H1 (cell line): ENCODE results near the gene NFKB1. TPM values are rescaled to one million over a fixed set of nuclear protein-coding genes. Genes with fewer than 3 reads are reported as not detected.

ENCODE experiments used
- CTCF ChIA-PET: fragments of 300-600 bp; sonication (Branson Sonifier 250); formaldehyde crosslinking; loops from one replicate; lab custom pipeline; 2021; ENCODE audit not compliant: partially characterized antibody; lab: Charles Lee
- POLR2A ChIA-PET: fragments of 300-600 bp; sonication (Branson Sonifier 250); formaldehyde crosslinking; loops from one replicate; lab custom pipeline; 2021; ENCODE audit warnings: inconsistent platforms; ENCODE audit not compliant: partially characterized antibody; lab: Charles Lee
- DNase-seq, 2 experiments: peaks; one replicate each; pipeline versions ENCODE4 v3.0.0 to v3.0.0-alpha.2; 2010 to 2022; ENCODE audit warnings: low spot score in 2 of 2, low read depth in 1 of 2, mixed read lengths in 1 of 2
- FAIRE-seq: peaks from 2 replicates; lab custom pipeline; 2011; peaks lifted over from hg19 to GRCh38; lab: Jason Lieb, UNC
- H2AFZ ChIP-seq: 2 replicates; pipeline ENCODE4 v1.8.1; 2012; ENCODE audit warnings: low read length, inconsistent platforms
- H2AK5ac ChIP-seq: 2 replicates; pipeline ENCODE4 v1.6.1; 2013; ENCODE audit warnings: low read depth, low read length
- H2BK120ac ChIP-seq: replicated peaks from 2 replicates; pipeline ENCODE3; 2013; ENCODE audit warnings: low read depth, low read length, inconsistent platforms
- H2BK12ac ChIP-seq: 2 replicates; pipeline ENCODE4 v1.6.1; 2013; ENCODE audit warnings: low read depth, low read length
- H2BK15ac ChIP-seq: 2 replicates; pipeline ENCODE4 v1.6.1; 2013; ENCODE audit warnings: low read length
- H2BK20ac ChIP-seq: 2 replicates; pipeline ENCODE4 v1.6.1; 2013; ENCODE audit warnings: low read length
- H2BK5ac ChIP-seq: 2 replicates; pipeline ENCODE4 v1.6.1; 2013; ENCODE audit warnings: low read depth, low read length
- H3K14ac ChIP-seq: 2 replicates; pipeline ENCODE4 v1.6.1; 2013; ENCODE audit warnings: inconsistent platforms; ENCODE audit not compliant: insufficient read length
- H3K18ac ChIP-seq: 2 replicates; pipeline ENCODE4 v1.6.1; 2013; ENCODE audit warnings: low read length; ENCODE audit errors: extremely low read depth
- H3K23ac ChIP-seq: 2 replicates; pipeline ENCODE4 v1.6.1; 2013; ENCODE audit warnings: inconsistent platforms; ENCODE audit not compliant: insufficient read length
- H3K23me2 ChIP-seq: 2 replicates; pipeline ENCODE4 v1.6.1; 2013; ENCODE audit warnings: low read depth, low read length
- H3K27ac ChIP-seq: 2 replicates; pipeline ENCODE4 v1.6.1; 2011; ENCODE audit warnings: low read depth, low read length, inconsistent platforms
- H3K27me3 ChIP-seq, 4 experiments: replicated peaks in 1 of 4; 1 replicate in 1 of 4; 2 replicates in 3 of 4; pipeline versions ENCODE4 v1.6.1 to v1.8.1; 2011 to 2013; ENCODE audit warnings: low read length in 3 of 4, mild to moderate bottlenecking in 3 of 4, inconsistent platforms in 2 of 4, mixed read lengths in 2 of 4, moderate library complexity in 1 of 4; ENCODE audit not compliant: control insufficient read depth in 3 of 4, insufficient read depth in 3 of 4; ENCODE audit errors: extremely low read depth in 1 of 4
- H3K36me3 ChIP-seq, 4 experiments: 2 replicates each; pipeline versions ENCODE4 v1.6.1 to v1.8.1; 2011 to 2013; ENCODE audit warnings: mild to moderate bottlenecking in 4 of 4, low read length in 3 of 4, moderate library complexity in 2 of 4, control low read depth in 1 of 4, inconsistent platforms in 1 of 4; ENCODE audit not compliant: insufficient read depth in 4 of 4, control insufficient read depth in 2 of 4
- H3K4ac ChIP-seq: replicated peaks from 2 replicates; pipeline ENCODE3; 2013; ENCODE audit warnings: low read length, low read depth, mixed read lengths, inconsistent platforms; ENCODE audit not compliant: insufficient read length
- H3K4me1 ChIP-seq, 4 experiments: replicated peaks in 1 of 4; 1 replicate in 1 of 4; 2 replicates in 3 of 4; pipeline versions ENCODE4 v1.6.1 to v1.8.1; 2011 to 2013; ENCODE audit warnings: low read length in 3 of 4, inconsistent platforms in 2 of 4, mixed read lengths in 1 of 4; ENCODE audit not compliant: insufficient read depth in 4 of 4, control insufficient read depth in 3 of 4
- H3K4me2 ChIP-seq, 2 experiments: 2 replicates each; pipeline versions ENCODE4 v1.6.1 to v1.8.1; 2011 to 2013; ENCODE audit warnings: low read depth in 2 of 2, low read length in 2 of 2, control low read depth in 1 of 2, inconsistent platforms in 1 of 2, mild to moderate bottlenecking in 1 of 2; ENCODE audit not compliant: insufficient read depth in 1 of 2
- H3K4me3 ChIP-seq, 4 experiments: fragments of 200-600, 300-600 bp in 1 of 4; sonication (generic), shearing (Covaris generic), sonication (Bioruptor Twin) in 1 of 4; 2 replicates each; pipeline versions ENCODE4 v1.5.1 to v1.8.1; 2011 to 2016; ENCODE audit warnings: low read length in 4 of 4, low read depth in 3 of 4, control low read depth in 2 of 4, inconsistent platforms in 2 of 4, mild to moderate bottlenecking in 2 of 4, mixed read lengths in 1 of 4, moderate library complexity in 1 of 4; ENCODE audit not compliant: insufficient read depth in 2 of 4; ENCODE audit errors: extremely low read depth in 1 of 4
- H3K56ac ChIP-seq: replicated peaks from 2 replicates; pipeline ENCODE3; 2013; ENCODE audit warnings: low read depth, mild to moderate bottlenecking, mixed read lengths, low read length, inconsistent platforms; ENCODE audit not compliant: insufficient read length
- H3K79me1 ChIP-seq: 2 replicates; pipeline ENCODE4 v1.6.1; 2013; ENCODE audit warnings: low read depth, low read length, control low read depth
- H3K79me2 ChIP-seq, 2 experiments: 2 replicates each; pipeline versions ENCODE4 v1.6.1 to v1.8.1; 2012 to 2013; ENCODE audit warnings: low read length in 2 of 2, mild to moderate bottlenecking in 2 of 2, inconsistent platforms in 1 of 2; ENCODE audit not compliant: insufficient read depth in 2 of 2, control insufficient read depth in 1 of 2
- H3K9ac ChIP-seq, 4 experiments: replicated peaks in 1 of 4; 1 replicate in 1 of 4; 2 replicates in 3 of 4; pipeline versions ENCODE4 v1.6.1 to v1.8.1; 2011 to 2013; ENCODE audit warnings: low read depth in 3 of 4, low read length in 3 of 4, control low read depth in 2 of 4, mild to moderate bottlenecking in 2 of 4, moderate library complexity in 2 of 4, inconsistent platforms in 1 of 4; ENCODE audit errors: extremely low read depth in 1 of 4
- H3K9me3 ChIP-seq, 2 experiments: 2 replicates each; pipeline versions ENCODE4 v1.6.1 to v1.8.1; 2012 to 2013; ENCODE audit warnings: mild to moderate bottlenecking in 2 of 2, moderate library complexity in 2 of 2, control low read depth in 1 of 2, inconsistent platforms in 1 of 2, low read depth in 1 of 2, low read length in 1 of 2, mixed read lengths in 1 of 2; ENCODE audit not compliant: insufficient read depth in 2 of 2
- H4K20me1 ChIP-seq, 2 experiments: replicated peaks in 1 of 2; 2 replicates each; pipeline versions ENCODE3 to v1.8.1; 2011 to 2013; ENCODE audit warnings: inconsistent platforms in 2 of 2, low read length in 2 of 2, mild to moderate bottlenecking in 1 of 2; ENCODE audit not compliant: insufficient read depth in 2 of 2, control insufficient read depth in 1 of 2
- H4K5ac ChIP-seq: 2 replicates; pipeline ENCODE4 v1.6.1; 2013; ENCODE audit warnings: low read length, low read depth, mixed read lengths, inconsistent platforms; ENCODE audit not compliant: insufficient read length
- H4K8ac ChIP-seq: 2 replicates; pipeline ENCODE4 v1.8.0; 2013; ENCODE audit warnings: mild to moderate bottlenecking, moderate library complexity, low read length, inconsistent platforms; ENCODE audit not compliant: insufficient read depth; ENCODE audit errors: extremely low read depth
- H4K91ac ChIP-seq: replicated peaks from 2 replicates; pipeline ENCODE3; 2013; ENCODE audit warnings: low read length, mixed read lengths, inconsistent platforms; ENCODE audit not compliant: insufficient read length
- CBX8 ChIP-seq: fragments of 300-800, 300-1000 bp; sonication (generic); IDR thresholded peaks from 2 replicates; pipeline ENCODE4 v1.7.1; 2016; ENCODE audit warnings: low read depth, low read length, borderline replicate concordance
- HDAC2 ChIP-seq, 2 experiments: fragments of 300-600 bp in 1 of 2; sonication (generic) in 1 of 2; IDR thresholded peaks; 2 replicates each; pipeline ENCODE4 v1.6.1; 2011 to 2012; ENCODE audit warnings: low read depth in 2 of 2, low read length in 2 of 2, mild to moderate bottlenecking in 2 of 2, moderate library complexity in 2 of 2, borderline replicate concordance in 1 of 2, inconsistent platforms in 1 of 2
- MAFK ChIP-seq: IDR thresholded peaks from 2 replicates; pipeline ENCODE4 v1.6.1; 2012; ENCODE audit warnings: low read depth, mild to moderate bottlenecking, improper control_type of control experiment, low read length
- RNF2 ChIP-seq: fragments of 200-900, 300-1000 bp; sonication (generic); IDR thresholded peaks from 2 replicates; pipeline ENCODE4 v1.7.1; 2016; ENCODE audit warnings: borderline replicate concordance, low read depth, mild to moderate bottlenecking, antibody characterized with exemption, low read length; ENCODE audit not compliant: poor library complexity, severe bottlenecking; ENCODE audit errors: missing control alignments
- SIRT6 ChIP-seq: IDR thresholded peaks from one replicate; pipeline ENCODE4 v1.7.1; 2012; ENCODE audit warnings: low read length, inconsistent platforms
- TCF12 ChIP-seq: IDR thresholded peaks from 2 replicates; pipeline ENCODE4 v1.6.1; 2011; ENCODE audit warnings: low read depth, mild to moderate bottlenecking, low read length
- YY1 ChIP-seq: IDR thresholded peaks from 2 replicates; pipeline ENCODE4 v1.6.1; 2011; ENCODE audit warnings: low read depth, mild to moderate bottlenecking, low read length
- whole genome bisulfite sequencing, 2 experiments: shearing (Covaris generic) in 1 of 2; methylation state at CpG; one replicate each; pipeline versions ENCODE4 v1.1.6 to v1.1.7; 2013 to 2015; ENCODE audit warnings: low lambda C conversion rate in 2 of 2, mixed read lengths in 2 of 2, inconsistent platforms in 1 of 2, low coverage in 1 of 2, missing lambda C conversion rate in 1 of 2; ENCODE audit not compliant: insufficient replicate concordance in 2 of 2, insufficient coverage in 1 of 2, insufficient read length in 1 of 2; ENCODE audit errors: extremely low coverage in 1 of 2, missing lambda C conversion rate in 1 of 2; 5-methylcytosine and 5-hydroxymethylcytosine counted together
- polyA plus RNA-seq, 7 experiments: library from polyadenylated mRNA; depleted of rRNA in 3 of 7; stranded (reverse) in 5 of 7; unstranded in 2 of 7; fragments of >200 nt in 5 of 7; fragments of 200-250 nt in 2 of 7; gene quantifications; 1 replicate in 5 of 7; 2 replicates in 1 of 7; 4 replicates in 1 of 7; pipeline versions ENCODE4 v1.2.1 to v1.2.3, GENCODE V29; 2011 to 2013; ENCODE audit warnings: missing spikeins in 2 of 7, mixed read lengths in 2 of 7
- total RNA-seq: library from RNA; stranded (reverse); fragmentation: NEBNext Ultra II Directional; extraction: Animal tissue kit (Norgen Biotek cat#: 25700); gene quantifications from 2 replicates; pipeline ENCODE4 v1.2.1, GENCODE V29; 2021

Gene NFKB1
- total and polyA plus RNA-seq, 2 of the 8 experiments (the other 6 are each of a cell fraction or from before 2014, with no cell fraction given), result 2.9 to 6.8 TPM

DNA sequence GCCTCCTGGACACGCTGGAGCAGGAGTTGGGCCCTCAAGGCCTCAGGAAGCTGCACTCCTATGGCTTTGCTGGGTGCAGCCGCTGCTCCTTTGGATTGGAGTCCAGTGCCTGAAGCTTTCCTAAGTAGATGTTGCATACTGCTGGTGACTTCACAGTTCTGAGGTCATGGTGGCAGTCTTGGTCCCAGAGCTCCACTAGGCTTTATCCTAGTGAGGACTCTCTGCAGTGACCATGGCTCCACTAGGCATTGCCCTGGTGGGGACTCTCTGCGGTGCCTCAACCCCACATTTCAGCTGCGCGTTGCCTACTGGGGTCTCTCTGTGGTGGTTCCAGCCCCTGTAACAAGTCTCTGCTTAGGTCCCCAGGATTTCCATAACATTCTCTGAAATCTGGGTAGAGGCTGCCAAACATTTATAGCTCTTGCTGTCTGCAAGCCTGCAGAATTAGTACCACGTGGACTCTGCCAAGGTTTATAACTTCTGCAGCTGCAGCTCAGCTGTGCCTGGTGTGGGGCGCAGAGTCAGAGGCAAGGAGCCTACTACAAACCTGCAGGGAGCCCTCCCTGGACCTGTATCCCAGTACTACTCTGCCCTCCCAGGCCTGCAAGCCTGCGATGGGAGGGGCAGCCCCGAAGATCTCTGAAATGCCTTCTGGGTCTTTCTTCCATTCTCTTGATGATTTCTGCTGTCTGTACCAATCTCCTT, 46.0 kb upstream of the NFKB1 start:
- Histone ChIP-seq H3K4ac (no peak overlapping the region), H3K4me1 (no peaks in the 10 kb centered on the region; a peak in 1 of 7 replicates), H3K23me2 (no peaks in the 10 kb centered on the region), H3K27me3 (no peaks in the 10 kb centered on the region), H4K8ac (no peak overlapping the region; the same call in 1 of the 2 replicates), H3K4me2 (no peak overlapping the region), H3K9ac (no peak overlapping the region), H3K4me3 (no peak overlapping the region), H3K36me3 (no peaks in the 10 kb centered on the region), H2BK15ac (no peak overlapping the region), H2BK5ac (no peak overlapping the region), H4K5ac (no peak overlapping the region), H2AFZ (no peak overlapping the region), H2AK5ac (no peak overlapping the region), H3K18ac (no peak overlapping the region), H2BK120ac (no peak overlapping the region), H4K20me1 (no peaks in the 10 kb centered on the region), H3K14ac (no peak overlapping the region), H3K9me3 (no peaks in the 10 kb centered on the region), H3K23ac (no peak overlapping the region), H3K56ac (no peak overlapping the region), H2BK12ac (no peak overlapping the region), H3K27ac (no peak overlapping the region), H2BK20ac (no peak overlapping the region), H3K79me1 (no peaks in the 10 kb centered on the region), H3K79me2 (no peaks in the 10 kb centered on the region), H4K91ac (no peak overlapping the region)
- ChIA-PET POLR2A (no interaction called here), CTCF (interaction anchor here (0.7 to 2.0 kb wide), 4 partner anchors 8 to 570 kb away, joined by 3 to 6 read pairs (median 3); no protein-coding TSS in a partner anchor)
- TF ChIP-seq SIRT6 (no peak), MAFK (no peak), HDAC2 (IDR thresholded peaks at IDR 0.05; ENCODE audit: borderline replicate concordance in 1 of 2, low read depth in 2 of 2, low read length in 2 of 2) (no peak), CBX8 (no peak), RNF2 (no peak), TCF12 (no peak), YY1 (no peak)
- DNase-seq (no peak), FAIRE-seq (no peak)
- WGBS, 2 experiments, result 93% methylated on average over 9 of the region's 9 CpGs; no CpG with 5 or more reads in 1 of the 2 experiments
